ENCODE data around the gene TEX2.

TEX2 gene

GRCh38 chr17:64135000-64135399 lies 128.1 kb downstream of the TEX2 start:
- Histone ChIP-seq H3K4me1 (ENCODE audit: insufficient read depth, low read length) (peaks cover 8% of the 10 kb centered on the region), H3K27ac (ENCODE audit: low read depth, low read length) (no peak overlapping the region), H3K9ac (ENCODE audit: low read length) (no peak overlapping the region), H3K9me3 (ENCODE audit: low read length) (no peaks in the 10 kb centered on the region), H3K4me3 (ENCODE audit: low read depth in 1 of 2, low read length in 2 of 2) (no peak overlapping the region), H3K36me3 (ENCODE audit: insufficient read depth, low read length) (no peaks in the 10 kb centered on the region), H3K27me3 (ENCODE audit: control insufficient read depth in 1 of 2, insufficient read depth in 2 of 2, low read length in 2 of 2) (no peaks in the 10 kb centered on the region)

GRCh38 chr17:64134216-64134970 lies 128.7 kb downstream of the TEX2 start:
- Histone ChIP-seq H3K4me3 (ENCODE audit: low read depth in 1 of 2, low read length in 2 of 2) (no peak overlapping the region), H3K27me3 (ENCODE audit: control insufficient read depth in 1 of 2, insufficient read depth in 2 of 2, low read length in 2 of 2) (no peaks in the 10 kb centered on the region), H3K9me3 (ENCODE audit: low read length) (no peaks in the 10 kb centered on the region), H3K4me1 (ENCODE audit: insufficient read depth, low read length) (peaks cover 8% of the 10 kb centered on the region), H3K36me3 (ENCODE audit: insufficient read depth, low read length) (no peaks in the 10 kb centered on the region), H3K27ac (ENCODE audit: low read depth, low read length) (no peak overlapping the region), H3K9ac (ENCODE audit: low read length) (no peak overlapping the region)

- Histone ChIP-seq H3K9ac (ENCODE audit: low read length) (no peak overlapping the region), H3K27me3 (ENCODE audit: control insufficient read depth in 1 of 2, insufficient read depth in 2 of 2, low read length in 2 of 2) (no peaks in the 10 kb centered on the region), H3K27ac (ENCODE audit: low read depth, low read length) (no peak overlapping the region), H3K36me3 (ENCODE audit: insufficient read depth, low read length) (no peaks in the 10 kb centered on the region), H3K4me1 (ENCODE audit: insufficient read depth, low read length) (peaks cover 13% of the 10 kb centered on the region), H3K4me3 (ENCODE audit: low read depth in 1 of 2, low read length in 2 of 2) (no peak overlapping the region), H3K9me3 (ENCODE audit: low read length) (no peaks in the 10 kb centered on the region)
These were observed 129.4 kb downstream of the TEX2 start for GRCh38 chr17:64133546-64134215.

- H3K27me3 ChIP-seq (ENCODE audit: control insufficient read depth in 1 of 2, insufficient read depth in 2 of 2, low read length in 2 of 2) = no peaks in the 10 kb centered on the region
- no peaks in the 10 kb centered on the region for H3K36me3 ChIP-seq (ENCODE audit: insufficient read depth, low read length)
- H3K9ac ChIP-seq (ENCODE audit: low read length) = no peak overlapping the region
- peaks cover 16% of the 10 kb centered on the region for H3K4me1 ChIP-seq (ENCODE audit: insufficient read depth, low read length)
- H3K27ac ChIP-seq (ENCODE audit: low read depth, low read length) = no peak overlapping the region
- no peak overlapping the region for H3K4me3 ChIP-seq (ENCODE audit: low read depth in 1 of 2, low read length in 2 of 2)
- H3K9me3 ChIP-seq (ENCODE audit: low read length) = no peaks in the 10 kb centered on the region
These were observed 131.3 kb downstream of the TEX2 start for GRCh38 chr17:64131606-64132270.

- no peaks in the 10 kb centered on the region for H3K27me3 ChIP-seq (ENCODE audit: control insufficient read depth in 1 of 2, insufficient read depth in 2 of 2, low read length in 2 of 2)
- H3K9me3 ChIP-seq (ENCODE audit: low read length) = no peaks in the 10 kb centered on the region
- H3K36me3 ChIP-seq (ENCODE audit: insufficient read depth, low read length) = no peaks in the 10 kb centered on the region
- peak overlapping the region; percentile 83 for H3K27ac ChIP-seq (ENCODE audit: low read depth, low read length)
- H3K9ac ChIP-seq (ENCODE audit: low read length) = peak overlapping the region; percentile 74
- peak overlapping the region; percentile 29 to 55 for H3K4me3 ChIP-seq (ENCODE audit: low read depth in 1 of 2, low read length in 2 of 2)
- H3K4me1 ChIP-seq (ENCODE audit: insufficient read depth, low read length) = peaks cover 16% of the 10 kb centered on the region
These were observed 132.5 kb downstream of the TEX2 start for GRCh38 chr17:64130559-64131001.

- Histone ChIP-seq H3K9me3 (ENCODE audit: low read length) (no peaks in the 10 kb centered on the region), H3K27ac (ENCODE audit: low read depth, low read length) (peak within 1 kb of the TSS; percentile 92), H3K4me1 (ENCODE audit: insufficient read depth, low read length) (peaks cover 16% of the 10 kb centered on the region), H3K9ac (ENCODE audit: low read length) (peak within 1 kb of the TSS; percentile 74), H3K36me3 (ENCODE audit: insufficient read depth, low read length) (no peaks in the 10 kb centered on the region), H3K27me3 (ENCODE audit: control insufficient read depth in 1 of 2, insufficient read depth in 2 of 2, low read length in 2 of 2) (no peaks in the 10 kb centered on the region), H3K4me3 (ENCODE audit: low read depth in 1 of 2, low read length in 2 of 2) (peak within 1 kb of the TSS; percentile 91 to 96)
These were observed 133.1 kb downstream of the TEX2 start, which contains the start of gene ERN1 for GRCh38 chr17:64129765-64130558. Gene ERN1 (minus strand): TSS chr17:64130144. CDS start chr17:64130029, 115 bp downstream.

- H3K36me3 ChIP-seq (ENCODE audit: insufficient read depth, low read length) = no peaks in the 10 kb centered on the region
- H3K4me1 ChIP-seq (ENCODE audit: insufficient read depth, low read length) = peaks cover 16% of the 10 kb centered on the region
- peak overlapping the region; percentile 39 for H3K9ac ChIP-seq (ENCODE audit: low read length)
- H3K27me3 ChIP-seq (ENCODE audit: control insufficient read depth in 1 of 2, insufficient read depth in 2 of 2, low read length in 2 of 2) = no peaks in the 10 kb centered on the region
- peak overlapping the region; percentile 91 to 96 for H3K4me3 ChIP-seq (ENCODE audit: low read depth in 1 of 2, low read length in 2 of 2)
- peak overlapping the region; percentile 92 for H3K27ac ChIP-seq (ENCODE audit: low read depth, low read length)
- H3K9me3 ChIP-seq (ENCODE audit: low read length) = no peaks in the 10 kb centered on the region
These were observed 133.6 kb downstream of the TEX2 start for GRCh38 chr17:64129515-64129764.

GRCh38 chr17:64128787-64129514 lies 134.1 kb downstream of the TEX2 start:
- H3K4me1 ChIP-seq (ENCODE audit: insufficient read depth, low read length) = peaks cover 16% of the 10 kb centered on the region
- peak overlapping the region; percentile 92 for H3K27ac ChIP-seq (ENCODE audit: low read depth, low read length)
- H3K27me3 ChIP-seq (ENCODE audit: control insufficient read depth in 1 of 2, insufficient read depth in 2 of 2, low read length in 2 of 2) = no peaks in the 10 kb centered on the region
- H3K9me3 ChIP-seq (ENCODE audit: low read length) = no peaks in the 10 kb centered on the region
- H3K9ac ChIP-seq (ENCODE audit: low read length) = peak overlapping the region; percentile 39
- no peaks in the 10 kb centered on the region for H3K36me3 ChIP-seq (ENCODE audit: insufficient read depth, low read length)
- H3K4me3 ChIP-seq (ENCODE audit: low read depth in 1 of 2, low read length in 2 of 2) = peak overlapping the region; percentile 91 to 96

GRCh38 chr17:64126918-64127317 lies 136.1 kb downstream of the TEX2 start:
- Histone ChIP-seq H3K36me3 (ENCODE audit: insufficient read depth, low read length) (no peaks in the 10 kb centered on the region), H3K27me3 (ENCODE audit: control insufficient read depth in 1 of 2, insufficient read depth in 2 of 2, low read length in 2 of 2) (no peaks in the 10 kb centered on the region), H3K4me3 (ENCODE audit: low read depth in 1 of 2, low read length in 2 of 2) (no peak overlapping the region), H3K27ac (ENCODE audit: low read depth, low read length) (no peak overlapping the region), H3K9me3 (ENCODE audit: low read length) (no peaks in the 10 kb centered on the region), H3K9ac (ENCODE audit: low read length) (no peak overlapping the region), H3K4me1 (ENCODE audit: insufficient read depth, low read length) (peaks cover 16% of the 10 kb centered on the region)

GRCh38 chr17:64125937-64126336 lies 137.1 kb downstream of the TEX2 start:
- Histone ChIP-seq H3K9me3 (ENCODE audit: low read length) (no peaks in the 10 kb centered on the region), H3K9ac (ENCODE audit: low read length) (no peak overlapping the region), H3K4me3 (ENCODE audit: low read depth in 1 of 2, low read length in 2 of 2) (no peak overlapping the region), H3K27me3 (ENCODE audit: control insufficient read depth in 1 of 2, insufficient read depth in 2 of 2, low read length in 2 of 2) (no peaks in the 10 kb centered on the region), H3K4me1 (ENCODE audit: insufficient read depth, low read length) (peaks cover 13% of the 10 kb centered on the region), H3K27ac (ENCODE audit: low read depth, low read length) (no peak overlapping the region), H3K36me3 (ENCODE audit: insufficient read depth, low read length) (no peaks in the 10 kb centered on the region)
